Activated T-helper 17 cell treated with anti-CD3 and anti-CD28 coated beads, Interleukin-2, amount 50 U/mL, for 72 hours (primary cell): ENCODE data around the gene PRICKLE4. TPM values are rescaled to one million over a fixed set of nuclear protein-coding genes. Genes with fewer than 3 reads are reported as not detected.
"Not testable (repeated sequence)": the region's sequence is repeated elsewhere in the genome, so short reads cannot be mapped to it uniquely, and the experiment has no call there.

Experiments used
- ATAC-seq: fragments of 150-1000 bp; cut with Tn5 transposase; replicated peaks from 2 replicates; pipeline ENCODE4 v1.10.0; 2021; ENCODE audit warnings: mild to moderate bottlenecking, moderate library complexity
- H3K27ac Mint-ChIP-seq: one replicate; pipeline ENCODE4 v1.8.0; 2022; ENCODE audit warnings: mixed read lengths
- H3K27me3 Mint-ChIP-seq: one replicate; pipeline ENCODE4 v1.8.0; 2022; ENCODE audit warnings: mixed read lengths
- H3K36me3 Mint-ChIP-seq: one replicate; pipeline ENCODE4 v1.8.0; 2022; ENCODE audit warnings: low read depth, mild to moderate bottlenecking, mixed read lengths
- H3K4me1 Mint-ChIP-seq: one replicate; pipeline ENCODE4 v1.8.0; 2022; ENCODE audit warnings: mixed read lengths
- H3K4me3 Mint-ChIP-seq: one replicate; pipeline ENCODE4 v1.8.0; 2022; ENCODE audit warnings: mild to moderate bottlenecking, mixed read lengths
- H3K9me3 Mint-ChIP-seq: one replicate; pipeline ENCODE4 v1.8.0; 2022; ENCODE audit warnings: mixed read lengths
- total RNA-seq, 2 donors: library from RNA; stranded (reverse); gene quantifications; one replicate each; pipeline ENCODE4 v1.2.3, GENCODE V29; 2022

Gene PRICKLE4
- total RNA-seq, 2 donors from 2014 or later = not detected

GRCh38 chr6:41791305-41791704 is 10.7 kb downstream of the PRICKLE4 start:
- H3K27me3 Mint-ChIP-seq = no peaks in the 10 kb centered on the region
- peaks cover 67% of the 10 kb centered on the region for H3K36me3 Mint-ChIP-seq
- no peak overlapping the region for H3K4me3 Mint-ChIP-seq

GRCh38 chr6:41791984-41792383 is 11.4 kb downstream of the PRICKLE4 start:
- no peak for ATAC-seq
- peaks cover 72% of the 10 kb centered on the region for H3K36me3 Mint-ChIP-seq
- H3K4me3 Mint-ChIP-seq = no peak overlapping the region
- peaks cover 5% of the 10 kb centered on the region for H3K4me1 Mint-ChIP-seq
- no peaks in the 10 kb centered on the region for H3K9me3 Mint-ChIP-seq
- H3K27me3 Mint-ChIP-seq = no peaks in the 10 kb centered on the region
- no peak overlapping the region for H3K27ac Mint-ChIP-seq

More at GRCh38 chr6:41791305-41791704, 10.7 kb downstream of the PRICKLE4 start:
- no peak for ATAC-seq
- peaks cover 5% of the 10 kb centered on the region for H3K4me1 Mint-ChIP-seq
- H3K27ac Mint-ChIP-seq = no peak overlapping the region
- no peaks in the 10 kb centered on the region for H3K9me3 Mint-ChIP-seq

GRCh38 chr6:41796474-41796873 is 15.9 kb downstream of the PRICKLE4 start:
- Mint-ChIP-seq H3K36me3 (peaks cover 45% of the 10 kb centered on the region), H3K4me1 (no peaks in the 10 kb centered on the region), H3K9me3 (no peaks in the 10 kb centered on the region), H3K27me3 (no peaks in the 10 kb centered on the region), H3K27ac (no peak overlapping the region), H3K4me3 (no peak overlapping the region)
- ATAC-seq = no peak

GRCh38 chr6:41798901-41799558 is 18.4 kb downstream of the PRICKLE4 start:
- H3K27ac Mint-ChIP-seq = no peak overlapping the region
- no peak overlapping the region for H3K4me3 Mint-ChIP-seq
- no peak for ATAC-seq
- H3K9me3 Mint-ChIP-seq = no peaks in the 10 kb centered on the region
- H3K36me3 Mint-ChIP-seq = peaks cover 22% of the 10 kb centered on the region
- H3K4me1 Mint-ChIP-seq = no peaks in the 10 kb centered on the region
- H3K27me3 Mint-ChIP-seq = no peaks in the 10 kb centered on the region

GRCh38 chr6:41799559-41799911 is 19.0 kb downstream of the PRICKLE4 start:
- Mint-ChIP-seq H3K4me3 (no peak overlapping the region), H3K4me1 (no peaks in the 10 kb centered on the region), H3K27ac (no peak overlapping the region), H3K27me3 (no peaks in the 10 kb centered on the region), H3K36me3 (peaks cover 22% of the 10 kb centered on the region), H3K9me3 (no peaks in the 10 kb centered on the region)
- no peak for ATAC-seq

- Mint-ChIP-seq H3K4me3 (no peak overlapping the region), H3K9me3 (no peaks in the 10 kb centered on the region), H3K36me3 (peaks cover 15% of the 10 kb centered on the region), H3K27me3 (no peaks in the 10 kb centered on the region), H3K4me1 (no peaks in the 10 kb centered on the region), H3K27ac (no peak overlapping the region)
- ATAC-seq = no peak
These were observed 20.8 kb downstream of the PRICKLE4 start for GRCh38 chr6:41801380-41801779.

- H3K4me1 Mint-ChIP-seq = no peaks in the 10 kb centered on the region
- H3K36me3 Mint-ChIP-seq = no peaks in the 10 kb centered on the region
- H3K9me3 Mint-ChIP-seq = no peaks in the 10 kb centered on the region
- no peak for ATAC-seq
- H3K4me3 Mint-ChIP-seq = no peak overlapping the region
- H3K27ac Mint-ChIP-seq = no peak overlapping the region
- no peaks in the 10 kb centered on the region for H3K27me3 Mint-ChIP-seq
These were observed 25.5 kb downstream of the PRICKLE4 start for GRCh38 chr6:41805830-41806774.

GRCh38 chr6:41811095-41811494 is 30.5 kb downstream of the PRICKLE4 start:
- H3K4me1 Mint-ChIP-seq = no peaks in the 10 kb centered on the region
- no peak overlapping the region for H3K27ac Mint-ChIP-seq
- H3K9me3 Mint-ChIP-seq = no peaks in the 10 kb centered on the region
- no peak overlapping the region for H3K4me3 Mint-ChIP-seq
- no peaks in the 10 kb centered on the region for H3K27me3 Mint-ChIP-seq
- ATAC-seq = no peak
- H3K36me3 Mint-ChIP-seq = no peaks in the 10 kb centered on the region

GRCh38 chr6:41811946-41812345 is 31.4 kb downstream of the PRICKLE4 start:
- H3K27me3 Mint-ChIP-seq, H3K4me3 Mint-ChIP-seq, H3K36me3 Mint-ChIP-seq, H3K9me3 Mint-ChIP-seq, H3K4me1 Mint-ChIP-seq, H3K27ac Mint-ChIP-seq, ATAC-seq: not testable (repeated sequence)

- Mint-ChIP-seq H3K27ac (no peak overlapping the region), H3K9me3 (no peaks in the 10 kb centered on the region), H3K36me3 (no peaks in the 10 kb centered on the region), H3K4me1 (no peaks in the 10 kb centered on the region), H3K4me3 (no peak overlapping the region), H3K27me3 (no peaks in the 10 kb centered on the region)
- no peak for ATAC-seq
These were observed 32.9 kb downstream of the PRICKLE4 start for GRCh38 chr6:41813469-41813868.

- H3K27ac Mint-ChIP-seq = no peak overlapping the region
- H3K27me3 Mint-ChIP-seq = no peaks in the 10 kb centered on the region
- H3K9me3 Mint-ChIP-seq = no peaks in the 10 kb centered on the region
- ATAC-seq = no peak
- H3K4me1 Mint-ChIP-seq = no peaks in the 10 kb centered on the region
- H3K36me3 Mint-ChIP-seq = no peaks in the 10 kb centered on the region
- no peak overlapping the region for H3K4me3 Mint-ChIP-seq
These were observed 33.4 kb downstream of the PRICKLE4 start for GRCh38 chr6:41813956-41814355.

GRCh38 chr6:41814629-41815028 is 34.0 kb downstream of the PRICKLE4 start:
- no peak for ATAC-seq
- Mint-ChIP-seq H3K27ac (no peak overlapping the region), H3K4me3 (no peak overlapping the region), H3K27me3 (no peaks in the 10 kb centered on the region), H3K9me3 (no peaks in the 10 kb centered on the region), H3K4me1 (no peaks in the 10 kb centered on the region), H3K36me3 (no peaks in the 10 kb centered on the region)

- Mint-ChIP-seq H3K27ac (no peak overlapping the region), H3K36me3 (no peaks in the 10 kb centered on the region), H3K4me3 (no peak overlapping the region), H3K9me3 (no peaks in the 10 kb centered on the region), H3K27me3 (no peaks in the 10 kb centered on the region), H3K4me1 (no peaks in the 10 kb centered on the region)
- ATAC-seq = no peak
These were observed 35.0 kb downstream of the PRICKLE4 start for GRCh38 chr6:41815587-41815986.

- Mint-ChIP-seq H3K27ac (no peak overlapping the region), H3K27me3 (no peaks in the 10 kb centered on the region), H3K36me3 (no peaks in the 10 kb centered on the region), H3K4me3 (no peak overlapping the region), H3K4me1 (no peaks in the 10 kb centered on the region), H3K9me3 (no peaks in the 10 kb centered on the region)
- ATAC-seq = no peak
These were observed 37.9 kb downstream of the PRICKLE4 start for GRCh38 chr6:41818271-41819054.
